Measurements from ENCODE around the gene AGPAT2.

Gene AGPAT2

DNA sequence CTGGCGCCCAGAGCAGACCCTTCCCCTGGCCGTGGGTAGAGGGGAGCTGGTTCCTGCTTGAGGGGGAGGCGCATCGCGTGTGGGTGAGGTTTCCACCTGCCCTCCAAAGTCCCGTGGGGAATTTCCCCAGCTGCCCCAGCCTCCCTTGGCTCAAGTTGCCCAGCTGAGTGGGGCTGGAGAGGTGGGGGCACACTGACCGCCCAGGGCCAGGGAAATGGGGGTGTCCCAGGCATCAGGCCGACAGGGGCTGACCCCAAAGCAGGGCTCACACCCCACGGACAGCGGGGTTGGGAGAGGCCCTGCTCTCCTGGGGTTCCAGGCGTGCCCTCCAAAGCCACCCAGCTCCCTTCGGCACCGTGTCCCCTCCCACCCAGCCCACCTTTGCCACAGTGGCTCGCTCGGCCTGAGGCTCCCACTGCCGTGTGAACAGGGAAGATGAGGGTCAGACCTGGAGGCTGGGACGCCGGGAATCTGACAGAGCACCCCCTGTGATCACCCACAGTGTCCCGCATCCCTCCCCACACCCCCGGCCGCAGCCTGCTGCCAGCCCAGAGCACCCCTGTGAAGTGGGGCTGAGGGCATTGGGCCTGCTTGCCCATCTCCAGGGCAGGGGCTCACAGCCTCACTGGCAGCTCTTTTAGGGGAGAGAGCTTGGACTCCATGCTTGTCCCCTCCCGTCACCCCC lies 25.5 kb downstream of the AGPAT2 start:
- no peak for ATAC-seq

DNA sequence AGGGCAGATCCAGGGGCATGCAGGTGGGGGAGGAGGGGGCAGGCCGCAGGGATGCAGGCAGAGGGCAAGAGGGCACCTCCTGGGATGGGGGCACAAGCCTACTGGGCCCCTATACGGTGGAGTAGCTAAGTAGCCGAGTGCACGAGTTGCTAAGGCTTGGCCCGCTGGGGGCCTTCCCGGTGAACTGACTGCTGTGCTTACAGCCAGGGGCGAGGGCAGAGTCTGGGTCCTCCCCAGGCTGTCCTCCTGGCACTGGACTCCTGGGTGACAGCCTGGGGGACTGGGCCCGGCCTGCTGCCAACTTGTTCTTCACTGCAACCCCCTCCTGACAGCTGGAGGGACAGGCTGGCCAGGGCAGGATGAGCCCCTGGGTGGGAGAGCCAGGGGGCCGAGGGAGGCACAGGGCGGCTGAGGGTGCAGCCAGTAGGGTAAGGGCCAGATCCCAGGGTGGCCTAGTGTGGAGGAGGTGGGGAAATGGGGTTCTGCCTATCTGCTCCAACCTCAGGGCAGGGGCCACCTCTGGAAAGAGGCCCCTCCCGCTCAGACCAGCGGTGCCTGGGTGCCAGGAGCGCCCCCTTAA lies 26.2 kb downstream of the AGPAT2 start:
- no peak for ATAC-seq

DNA sequence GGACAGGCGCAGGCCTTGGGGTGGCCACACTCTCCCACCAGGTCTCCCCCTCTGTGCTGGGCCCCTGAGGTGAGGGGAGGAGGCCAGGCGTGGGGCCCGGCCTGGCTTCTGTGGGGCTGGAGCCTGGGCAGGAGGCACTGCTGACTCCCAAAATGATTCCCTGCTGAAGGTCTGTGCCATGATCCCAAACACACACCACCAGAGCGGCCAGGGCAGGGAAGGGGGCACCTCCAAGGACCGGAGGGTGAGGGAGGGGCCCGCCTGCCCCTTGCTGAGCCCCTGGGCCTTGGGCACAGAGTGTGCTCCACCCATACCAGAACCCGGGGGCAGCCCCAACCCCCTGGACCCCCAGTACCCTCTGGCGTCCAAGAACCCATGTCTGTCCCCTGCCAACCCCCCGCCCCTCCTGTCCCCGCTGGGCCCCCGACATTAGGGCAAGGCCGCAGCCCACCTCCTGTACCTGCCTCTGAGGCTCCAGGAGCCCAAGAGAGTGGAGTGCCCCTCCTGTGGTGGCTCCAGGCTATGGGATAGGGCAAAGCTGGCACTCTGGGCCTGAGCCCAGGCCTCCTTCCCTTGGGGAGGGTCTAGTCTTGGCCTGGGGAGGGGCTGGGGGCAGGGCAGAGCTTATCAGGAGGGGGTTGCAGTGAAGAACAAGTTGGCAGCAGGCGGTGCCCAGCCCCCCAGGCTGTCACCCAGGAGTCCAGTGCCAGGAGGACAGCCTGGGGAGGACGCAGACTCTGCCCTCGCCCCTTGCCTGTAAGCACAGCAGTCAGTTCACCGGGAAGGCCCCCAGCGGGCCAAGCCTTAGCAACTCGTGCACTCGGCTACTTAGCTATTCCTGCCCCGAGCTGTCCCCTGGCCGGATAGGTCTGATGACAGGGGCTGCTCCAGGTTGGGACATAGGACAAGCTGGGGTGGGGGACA lies 27.1 kb downstream of the AGPAT2 start:
- ATAC-seq = no peak

- peak in 1 of 2 donors; percentile 25 for ATAC-seq
Measured at GRCh38 chr9:136658849-136659535, 28.3 kb downstream of the AGPAT2 start.

GRCh38 chr9:136657974-136658848 lies 29.0 kb downstream of the AGPAT2 start:
- no peak for ATAC-seq

- ATAC-seq = no peak
Measured at GRCh38 chr9:136656795-136657611, 30.3 kb downstream of the AGPAT2 start.

- ATAC-seq = no peak
Measured at GRCh38 chr9:136656183-136656738, 31.0 kb downstream of the AGPAT2 start.

DNA sequence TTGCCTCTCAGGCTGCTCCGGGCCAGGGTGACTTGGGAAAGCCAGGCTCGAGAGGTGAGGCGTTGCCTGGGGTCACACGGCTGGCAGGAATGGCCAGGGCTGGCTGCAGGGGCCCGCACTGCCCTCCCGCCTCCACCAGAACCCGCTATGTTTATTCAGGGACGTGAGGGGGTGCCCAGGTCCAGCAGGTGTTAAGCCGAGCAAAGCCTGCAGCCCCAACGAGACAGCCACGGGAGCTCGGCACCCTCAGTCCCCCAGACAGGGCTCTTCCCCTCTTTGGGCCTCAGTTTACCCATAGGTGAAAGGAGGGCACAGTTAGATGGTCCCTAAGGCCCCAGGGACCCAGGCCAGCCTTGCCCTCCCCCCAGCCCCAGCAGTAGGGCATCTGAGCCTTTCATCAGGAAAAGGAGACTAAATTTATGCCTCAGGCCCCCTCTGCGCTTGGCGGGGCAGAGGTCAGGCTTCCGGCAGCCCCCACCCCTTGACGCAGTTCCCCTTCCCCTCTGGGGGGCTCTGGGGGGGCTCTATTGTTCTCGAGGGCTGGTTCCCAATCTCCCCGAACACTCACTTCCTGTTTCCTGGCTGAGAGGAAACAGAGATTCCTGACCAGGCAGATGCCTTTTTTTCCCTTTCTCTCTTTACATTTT lies 31.6 kb downstream of the AGPAT2 start:
- no peak for ATAC-seq

DNA sequence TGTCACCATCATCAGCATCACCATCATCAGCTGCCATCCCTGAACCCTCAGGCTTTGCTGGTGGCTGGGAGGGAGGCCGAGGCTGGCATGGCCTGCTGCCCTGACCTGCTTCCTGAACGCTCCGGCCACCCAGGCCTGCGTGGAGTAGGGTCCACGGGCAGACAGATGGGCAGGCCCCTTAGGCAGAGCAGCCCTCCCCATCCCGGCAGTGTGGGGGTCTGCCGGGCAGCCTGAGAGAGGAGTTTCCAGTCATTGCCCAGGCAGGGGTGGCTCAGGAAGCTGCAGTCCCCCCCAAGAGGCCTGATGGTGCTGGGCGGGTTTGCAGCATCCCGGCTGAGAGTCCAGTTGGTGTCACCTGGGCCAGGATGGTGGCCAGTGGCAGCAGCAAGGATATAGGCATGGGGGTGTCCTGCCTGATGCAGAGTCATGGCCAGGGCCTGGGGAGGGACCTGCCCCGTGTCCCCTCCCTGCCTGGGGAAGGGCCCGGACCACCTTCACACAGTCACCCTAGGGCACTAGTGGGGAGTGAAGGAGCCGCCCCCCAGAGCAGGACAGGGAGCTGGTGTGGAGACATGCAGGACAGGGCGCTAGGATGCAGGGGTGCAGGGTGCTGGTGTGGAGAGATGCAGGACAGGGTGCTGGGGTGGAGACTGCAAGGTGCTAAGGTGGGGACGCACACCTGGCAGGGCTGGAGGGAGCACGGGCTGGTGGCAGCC lies 32.3 kb downstream of the AGPAT2 start:
- no peak for ATAC-seq

- ATAC-seq = no peak
Measured at GRCh38 chr9:136653323-136654079, 33.8 kb downstream of the AGPAT2 start.

DNA sequence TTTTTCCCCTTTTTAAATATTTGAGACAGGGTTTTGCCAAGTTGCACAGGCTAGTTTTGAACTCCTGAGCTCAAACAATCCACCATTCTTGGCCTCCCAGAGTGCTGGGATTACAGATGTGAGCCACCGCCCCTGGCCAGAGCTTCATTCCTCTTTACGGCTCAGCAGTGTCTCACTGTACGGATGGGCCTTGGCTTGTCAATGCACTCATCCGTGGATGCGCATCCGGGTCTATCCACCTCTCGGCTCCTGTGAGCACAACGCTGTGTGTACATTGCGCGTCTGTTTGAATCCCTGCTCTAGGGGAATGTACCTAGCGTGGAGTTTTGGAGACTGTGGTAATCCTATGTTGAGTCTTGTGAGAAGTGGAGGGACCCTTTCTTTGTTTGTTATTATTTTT lies 35.4 kb downstream of the AGPAT2 start:
- ATAC-seq = no peak

GRCh38 chr9:136650648-136651047 lies 36.6 kb downstream of the AGPAT2 start:
- no peak for ATAC-seq

GRCh38 chr9:136650021-136650420 lies 37.2 kb downstream of the AGPAT2 start:
- no peak for ATAC-seq

GRCh38 chr9:136648751-136649150 lies 38.5 kb downstream of the AGPAT2 start:
- ATAC-seq = no peak

DNA sequence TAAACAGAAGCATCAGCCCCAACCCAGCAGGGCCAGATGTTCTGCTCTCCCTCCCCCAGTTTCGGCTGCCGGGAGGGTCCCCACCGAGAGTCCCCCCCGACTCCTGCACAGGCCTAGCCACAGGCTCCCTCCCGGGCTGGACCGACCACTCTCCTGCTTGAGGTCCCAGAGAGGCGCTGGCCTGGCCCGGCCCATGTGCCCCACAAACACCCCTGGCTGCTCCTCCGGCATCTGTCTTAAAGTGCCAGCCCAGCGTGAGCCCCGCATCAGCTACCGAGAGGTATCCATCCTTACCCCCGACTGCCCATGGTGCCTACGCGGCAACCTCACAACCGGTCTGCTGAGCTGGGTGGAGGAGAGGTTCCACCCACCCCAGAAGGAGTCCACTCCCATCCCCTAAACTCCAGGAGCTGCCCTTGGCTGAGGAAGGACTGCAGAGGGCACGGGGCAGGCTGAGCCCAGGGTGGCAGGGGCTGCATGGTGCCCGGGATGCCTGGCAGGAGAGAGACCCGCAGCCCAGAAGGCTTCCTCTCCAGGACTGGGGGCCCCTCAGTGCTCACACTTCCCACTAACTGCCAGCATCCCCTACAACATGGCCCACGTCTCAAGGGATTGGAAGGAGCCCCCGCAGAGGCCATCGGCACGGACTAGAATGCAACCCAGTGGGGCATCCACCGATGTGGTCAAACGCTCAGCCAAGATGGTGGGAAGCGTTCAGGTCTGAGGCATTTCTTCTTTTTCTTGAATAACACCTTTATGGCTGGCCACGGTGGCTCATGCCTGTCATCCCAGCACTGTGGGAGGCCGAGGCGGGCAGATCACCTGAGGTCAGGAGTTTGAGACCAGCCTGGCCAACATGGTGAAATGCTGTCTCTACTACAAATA lies 40.2 kb downstream of the AGPAT2 start:
- no peak for ATAC-seq

DNA sequence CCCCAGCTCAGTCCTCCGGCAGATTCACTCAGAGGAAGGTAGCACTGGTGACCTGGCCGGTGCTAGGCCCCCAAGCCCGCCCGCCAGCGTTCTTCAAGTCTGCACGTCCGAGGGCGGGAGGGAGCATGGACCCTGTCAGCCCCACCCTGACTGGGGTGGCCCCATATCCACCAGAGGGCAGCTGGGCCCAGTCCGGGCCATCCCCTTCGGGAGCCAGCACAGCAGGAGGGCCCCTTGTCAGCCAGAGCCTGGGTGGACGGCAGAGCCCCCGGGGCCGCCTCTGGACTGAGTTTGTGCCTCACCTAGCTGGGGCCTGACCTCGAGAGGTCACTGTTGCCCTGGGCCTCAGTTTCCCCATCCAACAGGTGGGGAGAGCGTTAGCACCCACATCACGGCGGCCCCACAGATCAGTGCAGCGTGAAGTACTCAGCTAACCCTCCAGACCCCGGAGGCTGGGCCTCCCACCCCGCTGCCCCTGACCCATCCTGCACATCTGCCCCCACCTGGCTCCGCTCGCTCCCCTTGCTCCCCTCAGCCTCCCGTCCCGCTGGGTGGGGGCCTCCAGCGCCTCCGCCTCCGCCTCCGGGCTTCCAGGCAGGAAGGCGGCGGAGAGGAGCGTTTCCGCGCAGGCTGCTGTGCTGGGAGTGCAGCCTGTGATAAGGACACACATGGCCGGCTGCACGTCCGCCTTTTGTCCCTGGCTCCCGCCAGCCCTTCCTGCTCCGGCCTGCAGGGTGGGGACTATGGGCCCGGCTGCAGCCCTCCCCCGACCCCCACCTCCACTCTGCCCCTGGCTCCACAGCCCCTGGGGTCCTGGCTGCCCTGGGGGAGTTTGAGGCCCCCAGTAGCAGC lies 41.1 kb downstream of the AGPAT2 start:
- ATAC-seq = no peak
